GM12864 (cell line): ENCODE results near the gene TNFRSF21.
"Not testable (repeated sequence)": the region's sequence is repeated elsewhere in the genome, so short reads cannot be mapped to it uniquely, and the experiment has no call there.

Experiments
- DNase-seq: peaks from one replicate; pipeline ENCODE4 v3.0.0-alpha.2; 2011; ENCODE audit warnings: low read depth
- H3K4me3 ChIP-seq: 2 replicates; pipeline ENCODE4 v1.5.1; 2011; ENCODE audit warnings: mild to moderate bottlenecking, low read depth, low read length, control low read depth
- TF ChIP-seq, protein P1 (sequence below): IDR thresholded peaks from 2 replicates; pipeline ENCODE4 v1.5.1; 2011; ENCODE audit warnings: low read depth, mild to moderate bottlenecking, moderate library complexity, low read length, control low read depth, inconsistent platforms; ENCODE audit errors: missing control alignments

TNFRSF21 gene

GRCh38 chr6:47234266-47234933, 75.3 kb downstream of the TNFRSF21 start:
- no peak for DNase-seq
- TF ChIP-seq, protein P1, sequence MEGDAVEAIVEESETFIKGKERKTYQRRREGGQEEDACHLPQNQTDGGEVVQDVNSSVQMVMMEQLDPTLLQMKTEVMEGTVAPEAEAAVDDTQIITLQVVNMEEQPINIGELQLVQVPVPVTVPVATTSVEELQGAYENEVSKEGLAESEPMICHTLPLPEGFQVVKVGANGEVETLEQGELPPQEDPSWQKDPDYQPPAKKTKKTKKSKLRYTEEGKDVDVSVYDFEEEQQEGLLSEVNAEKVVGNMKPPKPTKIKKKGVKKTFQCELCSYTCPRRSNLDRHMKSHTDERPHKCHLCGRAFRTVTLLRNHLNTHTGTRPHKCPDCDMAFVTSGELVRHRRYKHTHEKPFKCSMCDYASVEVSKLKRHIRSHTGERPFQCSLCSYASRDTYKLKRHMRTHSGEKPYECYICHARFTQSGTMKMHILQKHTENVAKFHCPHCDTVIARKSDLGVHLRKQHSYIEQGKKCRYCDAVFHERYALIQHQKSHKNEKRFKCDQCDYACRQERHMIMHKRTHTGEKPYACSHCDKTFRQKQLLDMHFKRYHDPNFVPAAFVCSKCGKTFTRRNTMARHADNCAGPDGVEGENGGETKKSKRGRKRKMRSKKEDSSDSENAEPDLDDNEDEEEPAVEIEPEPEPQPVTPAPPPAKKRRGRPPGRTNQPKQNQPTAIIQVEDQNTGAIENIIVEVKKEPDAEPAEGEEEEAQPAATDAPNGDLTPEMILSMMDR = no peak
- H3K4me3 ChIP-seq = no peak overlapping the region

DNA sequence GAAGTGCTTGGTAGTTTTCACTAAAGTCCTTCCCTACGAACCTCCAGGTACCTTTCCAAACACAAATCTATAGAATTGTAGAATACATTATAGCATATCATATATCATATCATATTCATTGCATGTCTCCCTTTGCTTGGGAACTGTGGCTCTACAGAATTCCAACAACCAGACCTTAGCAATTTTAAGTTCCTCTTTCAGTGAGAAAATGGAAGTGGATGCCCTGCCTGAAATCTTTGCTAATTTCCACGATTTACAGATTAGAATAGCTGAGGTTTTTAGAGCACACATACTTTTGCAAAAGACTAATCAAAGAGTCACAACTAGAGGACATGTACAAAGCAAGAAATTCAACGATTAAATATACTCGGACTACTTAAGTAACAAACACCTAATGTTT, 78.6 kb downstream of the TNFRSF21 start:
- TF ChIP-seq, protein P1 = no peak
- no peak for DNase-seq
- no peak overlapping the region for H3K4me3 ChIP-seq

DNA sequence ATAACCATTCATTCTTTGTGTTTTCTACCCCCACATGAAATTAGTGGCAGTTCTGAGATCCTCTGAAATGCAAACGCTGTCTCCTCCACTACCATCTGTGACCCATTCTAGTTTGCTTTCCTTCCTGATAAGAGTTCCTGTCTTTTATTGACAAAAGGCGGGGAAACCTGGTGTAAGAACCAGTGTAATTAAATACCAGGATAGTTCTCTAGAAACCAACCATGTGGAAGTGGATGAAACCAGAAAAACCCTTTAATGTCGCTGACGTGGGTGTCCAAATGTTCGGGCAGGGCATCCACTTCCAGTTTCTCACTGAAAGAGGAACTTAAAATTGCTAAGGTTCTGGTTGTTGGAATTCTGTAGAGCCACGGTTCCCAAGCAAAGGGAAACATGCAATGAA, 79.1 kb downstream of the TNFRSF21 start:
- no peak for DNase-seq
- TF ChIP-seq, protein P1 = no peak
- H3K4me3 ChIP-seq = no peak overlapping the region

GRCh38 chr6:47229255-47229654, 80.5 kb downstream of the TNFRSF21 start:
- TF ChIP-seq, protein P1 = no peak
- no peak overlapping the region for H3K4me3 ChIP-seq
- no peak for DNase-seq

DNA sequence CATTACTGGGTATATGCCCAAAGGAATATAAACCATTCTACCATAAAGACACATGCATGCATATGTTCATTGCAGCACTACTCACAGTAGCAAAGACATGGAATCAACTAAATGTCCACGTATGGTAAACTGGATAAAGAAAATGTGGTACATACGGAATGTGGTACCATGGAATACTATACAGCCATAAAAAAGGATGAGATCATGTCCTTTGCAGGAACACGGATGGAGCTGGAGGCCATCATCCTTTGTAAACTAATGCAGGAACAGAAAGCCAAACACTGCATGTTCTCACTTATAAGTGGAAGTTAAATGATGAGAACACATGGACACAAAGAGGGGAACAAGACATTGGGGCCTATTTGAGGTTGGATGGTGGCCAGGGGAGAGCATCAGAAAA, 81.6 kb downstream of the TNFRSF21 start:
- not testable (repeated sequence) for H3K4me3 ChIP-seq, DNase-seq

DNA sequence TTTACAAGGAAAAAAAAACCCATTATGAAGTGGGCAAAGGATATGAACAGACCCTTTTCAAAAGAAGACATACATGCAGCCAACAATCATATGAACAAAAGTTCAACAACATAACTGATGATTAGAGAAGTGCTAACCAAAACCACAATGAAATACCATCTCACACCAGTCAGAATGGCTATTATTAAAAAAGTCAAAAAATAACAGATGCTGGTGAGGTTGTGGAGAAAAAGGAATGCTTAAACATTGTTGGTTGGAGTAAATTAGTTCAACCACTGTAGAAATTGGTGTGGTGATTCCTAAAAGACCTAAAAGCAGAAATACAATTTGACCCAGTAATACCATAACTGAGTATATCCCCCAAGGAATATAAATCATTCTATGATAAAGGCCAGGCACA, 86.5 kb downstream of the TNFRSF21 start:
- not testable (repeated sequence) for DNase-seq, H3K4me3 ChIP-seq

GRCh38 chr6:47221565-47221964, 88.1 kb downstream of the TNFRSF21 start:
- no peak for DNase-seq
- no peak overlapping the region for H3K4me3 ChIP-seq
- TF ChIP-seq, protein P1 = no peak

GRCh38 chr6:47209632-47210031, 100.1 kb downstream of the TNFRSF21 start:
- TF ChIP-seq, protein P1 = no peak
- no peak overlapping the region for H3K4me3 ChIP-seq
- DNase-seq = no peak
